SU-DHL-6 (cell line): ENCODE measurements around the gene MARCHF6.

Experiments
- CTCF ChIP-seq: fragments of 200-600 bp; sonication (generic); IDR thresholded peaks from one replicate; pipeline ENCODE4 v1.5.1; 2017; ENCODE audit warnings: antibody characterized with exemption, mild to moderate bottlenecking, low read length, moderate library complexity; ENCODE audit not compliant: insufficient read depth, poor library complexity, severe bottlenecking
- EZH2phosphoT487 ChIP-seq: fragments of 200-600 bp; sonication (generic), shearing (Covaris generic); conservative IDR thresholded peaks from 2 replicates; pipeline ENCODE4 v1.6.1; 2018; ENCODE audit warnings: mild to moderate bottlenecking, antibody characterized with exemption, low read length, moderate library complexity, mixed read lengths

GRCh38 chr5:10381803-10382202, 28.3 kb downstream of the MARCHF6 start:
- TF ChIP-seq CTCF (no peak), EZH2phosphoT487 (no peak)
